ENCODE measurements around the gene TMEM245. TPM values are rescaled to one million over a fixed set of nuclear protein-coding genes. Genes with fewer than 3 reads are reported as not detected.

TMEM245 gene
- 29.0 and 36.2 TPM in 2 replicates for total RNA-seq

DNA sequence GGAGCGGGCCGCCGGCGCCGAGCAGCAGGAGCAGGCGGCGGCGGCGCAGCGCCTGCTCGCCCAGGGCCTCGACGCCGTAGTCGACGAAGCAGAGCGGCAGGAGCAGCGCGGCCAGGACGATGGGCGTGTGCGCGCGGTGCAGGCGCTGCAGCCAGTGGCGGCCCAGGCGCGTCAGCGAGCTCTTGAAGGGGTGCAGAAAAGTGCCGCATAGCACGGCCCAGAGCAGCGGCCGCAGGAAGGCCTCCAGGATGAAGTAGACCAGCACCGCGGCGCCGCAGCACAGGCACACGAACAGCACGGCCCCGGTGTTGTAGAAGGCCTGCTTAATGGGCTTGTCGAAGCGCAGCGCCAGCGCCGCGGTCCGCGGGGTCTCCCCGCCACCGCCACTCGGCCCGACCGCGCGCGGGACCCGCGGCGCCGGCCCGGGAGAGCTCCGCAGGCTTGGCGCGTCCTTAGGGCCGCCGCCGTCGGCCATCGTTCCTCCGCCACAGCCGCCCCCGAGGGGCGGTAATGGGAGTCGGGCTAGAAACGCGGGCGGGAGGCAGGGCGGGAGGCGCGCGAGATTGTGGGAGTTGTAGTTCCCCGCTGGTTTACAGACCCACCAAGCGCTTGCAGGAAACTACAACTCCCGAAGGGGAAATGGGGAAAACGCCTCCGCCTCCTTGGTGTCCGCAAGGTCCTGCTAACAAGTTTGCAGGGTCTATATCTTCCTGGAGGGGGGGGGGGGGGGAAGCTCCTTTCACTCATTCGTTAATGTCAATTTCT, at the start of gene TMEM245:
Gene TMEM245 (minus strand): TSS at position 509 of the 765 bp plus-strand sequence. CDS start 34 bp downstream, at position 475.

DNA sequence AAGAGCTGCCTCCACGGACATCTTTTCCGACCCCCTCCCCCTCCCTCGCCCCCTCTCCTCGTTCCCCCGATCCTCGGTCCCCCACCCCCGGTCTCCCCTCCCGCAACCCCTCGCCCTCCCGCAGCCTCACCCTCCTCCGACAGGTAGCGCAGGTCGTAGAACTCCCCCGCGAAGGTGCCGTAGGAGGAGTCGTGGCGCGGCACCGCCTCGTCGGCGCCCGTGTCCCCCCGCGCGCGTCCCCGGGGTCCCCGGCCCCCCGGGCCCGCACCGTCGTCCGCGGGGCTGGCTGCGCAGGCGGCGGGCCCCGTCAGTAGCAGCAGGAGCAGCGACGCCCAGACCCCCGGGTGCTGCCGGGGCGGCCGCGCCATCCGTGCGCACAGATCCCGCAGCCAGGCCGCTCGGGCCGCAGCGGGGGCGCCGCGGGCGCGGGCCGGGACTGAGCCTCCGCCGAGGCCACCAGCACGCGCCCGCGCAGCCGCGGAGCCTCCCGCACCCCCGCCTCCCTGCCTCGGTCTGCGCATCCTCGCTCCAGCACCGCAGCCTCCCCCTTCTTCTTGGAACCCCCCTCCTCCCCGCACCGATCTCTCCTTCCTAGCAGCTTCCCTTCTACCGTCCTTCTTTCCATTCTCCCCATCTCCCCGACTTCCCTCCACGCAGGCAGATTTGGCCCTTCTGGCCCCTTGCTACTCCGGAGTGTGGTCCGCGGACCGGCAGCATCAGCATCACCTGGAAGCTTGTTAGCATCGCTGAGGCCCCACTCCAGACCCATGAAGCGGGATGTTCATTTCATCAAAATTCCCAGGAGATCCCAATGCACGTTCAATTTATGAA, 47.2 kb upstream of the TMEM245 start, which contains the start of gene FRRS1L:
Gene FRRS1L (minus strand): TSS at position 479 of the 831 bp plus-strand sequence. CDS start 111 bp downstream, at position 368.

GRCh38 chr9:109012876-109013678, 106.7 kb downstream of the TMEM245 start, which contains the start of gene CTNNAL1:
CTNNAL1 (minus strand) TSS chr9:109013499; CDS start chr9:109013442, 57 bp downstream.

Other genes starting within 250 kb of the TMEM245 start
- 10.1 and 20.3 TPM in 2 replicates for gene ELP1, start 185.8 kb downstream of the TMEM245 start, total RNA-seq
- gene ABITRAM, start 185.5 kb downstream of the TMEM245 start, total RNA-seq = 8.1 and 8.5 TPM in 2 replicates
- 13.7 and 48.1 TPM in 2 replicates for gene CTNNAL1, start 106.4 kb downstream of the TMEM245 start, total RNA-seq
- 0.13 and 1.8 TPM in 2 replicates for gene FRRS1L, start 47.3 kb upstream of the TMEM245 start, total RNA-seq
- 1.7 TPM in 1 of 2 replicates, not detected in the other for gene EPB41L4B, start 201.1 kb upstream of the TMEM245 start, total RNA-seq